ENCODE measurements around the gene VPS37C. TPM values are rescaled to one million over a fixed set of nuclear protein-coding genes. Genes with fewer than 3 reads are reported as not detected.

The VPS37C gene
- total and polyA plus RNA-seq, 9 donors: 10.0 to 19.8 (median 17.8) TPM

- Histone ChIP-seq H3K9me3 (replicated peaks; ENCODE audit: control insufficient read depth, low read depth, low read length) (no peaks in the 10 kb centered on the region), H3K27ac (ENCODE audit: low read length) (no peak overlapping the region), H3K36me3 (ENCODE audit: control insufficient read depth, insufficient read depth, low read length) (no peaks in the 10 kb centered on the region), H3K4me3 (ENCODE audit: low read length) (no peak overlapping the region), H3K4me1 (ENCODE audit: control insufficient read depth, insufficient read depth, low read length) (peaks cover 6% of the 10 kb centered on the region), H3K27me3 (ENCODE audit: control insufficient read depth, insufficient read depth, low read length) (no peaks in the 10 kb centered on the region)
- 100% methylated on average over 3 of the region's 11 CpGs for WGBS (ENCODE audit: insufficient coverage)
- no peak for DNase-seq
These were observed 49.3 kb downstream of the VPS37C start for GRCh38 chr11:61111786-61112517.

GRCh38 chr11:61111050-61111435 is 50.2 kb downstream of the VPS37C start:
- Histone ChIP-seq H3K36me3 (ENCODE audit: control insufficient read depth, insufficient read depth, low read length) (no peaks in the 10 kb centered on the region), H3K4me1 (ENCODE audit: control insufficient read depth, insufficient read depth, low read length) (peaks cover 6% of the 10 kb centered on the region), H3K27me3 (ENCODE audit: control insufficient read depth, insufficient read depth, low read length) (no peaks in the 10 kb centered on the region), H3K27ac (ENCODE audit: low read length) (no peak overlapping the region), H3K9me3 (replicated peaks; ENCODE audit: control insufficient read depth, low read depth, low read length) (no peaks in the 10 kb centered on the region), H3K4me3 (ENCODE audit: low read length) (no peak overlapping the region)
- 81% methylated on average over 3 of the region's 6 CpGs for WGBS (ENCODE audit: insufficient coverage)
- no peak for DNase-seq

GRCh38 chr11:61110255-61111049 is 50.8 kb downstream of the VPS37C start:
- WGBS (ENCODE audit: insufficient coverage): 78% methylated on average over 3 of the region's 9 CpGs
- DNase-seq: no peak

GRCh38 chr11:61109671-61110070 is 51.6 kb downstream of the VPS37C start:
- Histone ChIP-seq H3K4me1 (ENCODE audit: control insufficient read depth, insufficient read depth, low read length) (peaks cover 6% of the 10 kb centered on the region), H3K4me3 (ENCODE audit: low read length) (no peak overlapping the region), H3K27me3 (ENCODE audit: control insufficient read depth, insufficient read depth, low read length) (no peaks in the 10 kb centered on the region), H3K36me3 (ENCODE audit: control insufficient read depth, insufficient read depth, low read length) (no peaks in the 10 kb centered on the region), H3K9me3 (replicated peaks; ENCODE audit: control insufficient read depth, low read depth, low read length) (no peaks in the 10 kb centered on the region), H3K27ac (ENCODE audit: low read length) (no peak overlapping the region)
- WGBS (ENCODE audit: insufficient coverage): 50% methylated on average over 8 of the region's 8 CpGs
- no peak for DNase-seq

More at GRCh38 chr11:61110255-61111049, 50.8 kb downstream of the VPS37C start:
- peaks cover 6% of the 10 kb centered on the region for H3K4me1 ChIP-seq (ENCODE audit: control insufficient read depth, insufficient read depth, low read length)
- H3K9me3 ChIP-seq (replicated peaks; ENCODE audit: control insufficient read depth, low read depth, low read length): no peaks in the 10 kb centered on the region
- no peaks in the 10 kb centered on the region for H3K36me3 ChIP-seq (ENCODE audit: control insufficient read depth, insufficient read depth, low read length)
- no peak overlapping the region for H3K27ac ChIP-seq (ENCODE audit: low read length)
- no peaks in the 10 kb centered on the region for H3K27me3 ChIP-seq (ENCODE audit: control insufficient read depth, insufficient read depth, low read length)
- H3K4me3 ChIP-seq (ENCODE audit: low read length): no peak overlapping the region

- WGBS (ENCODE audit: insufficient coverage): 43% methylated on average over 13 of the region's 15 CpGs
- peaks cover 6% of the 10 kb centered on the region for H3K4me1 ChIP-seq (ENCODE audit: control insufficient read depth, insufficient read depth, low read length)
- H3K4me3 ChIP-seq (ENCODE audit: low read length): no peak overlapping the region
- H3K36me3 ChIP-seq (ENCODE audit: control insufficient read depth, insufficient read depth, low read length): no peaks in the 10 kb centered on the region
- H3K27ac ChIP-seq (ENCODE audit: low read length): no peak overlapping the region
- no peak for DNase-seq
- no peaks in the 10 kb centered on the region for H3K9me3 ChIP-seq (replicated peaks; ENCODE audit: control insufficient read depth, low read depth, low read length)
- no peaks in the 10 kb centered on the region for H3K27me3 ChIP-seq (ENCODE audit: control insufficient read depth, insufficient read depth, low read length)
These were observed 52.2 kb downstream of the VPS37C start for GRCh38 chr11:61108847-61109585.

GRCh38 chr11:61107888-61108287 is 53.3 kb downstream of the VPS37C start:
- Histone ChIP-seq H3K4me1 (ENCODE audit: control insufficient read depth, insufficient read depth, low read length) (peaks cover 6% of the 10 kb centered on the region), H3K27ac (ENCODE audit: low read length) (no peak overlapping the region), H3K9me3 (replicated peaks; ENCODE audit: control insufficient read depth, low read depth, low read length) (no peaks in the 10 kb centered on the region), H3K36me3 (ENCODE audit: control insufficient read depth, insufficient read depth, low read length) (no peaks in the 10 kb centered on the region), H3K27me3 (ENCODE audit: control insufficient read depth, insufficient read depth, low read length) (no peaks in the 10 kb centered on the region), H3K4me3 (ENCODE audit: low read length) (no peak overlapping the region)
- DNase-seq: no peak
- 100% methylated on average over 2 of the region's 3 CpGs for WGBS (ENCODE audit: insufficient coverage)

- no peak overlapping the region for H3K4me3 ChIP-seq (ENCODE audit: low read length)
- no peaks in the 10 kb centered on the region for H3K27me3 ChIP-seq (ENCODE audit: control insufficient read depth, insufficient read depth, low read length)
- H3K27ac ChIP-seq (ENCODE audit: low read length): no peak overlapping the region
- peaks cover 6% of the 10 kb centered on the region for H3K4me1 ChIP-seq (ENCODE audit: control insufficient read depth, insufficient read depth, low read length)
- DNase-seq: no peak
- no peaks in the 10 kb centered on the region for H3K9me3 ChIP-seq (replicated peaks; ENCODE audit: control insufficient read depth, low read depth, low read length)
- 73% methylated on average over 7 of the region's 11 CpGs for WGBS (ENCODE audit: insufficient coverage)
- H3K36me3 ChIP-seq (ENCODE audit: control insufficient read depth, insufficient read depth, low read length): no peaks in the 10 kb centered on the region
These were observed 54.2 kb downstream of the VPS37C start for GRCh38 chr11:61106894-61107470.

GRCh38 chr11:61106296-61106695 is 54.9 kb downstream of the VPS37C start:
- 77% methylated on average over 7 of the region's 7 CpGs for WGBS (ENCODE audit: insufficient coverage)
- Histone ChIP-seq H3K4me3 (ENCODE audit: low read length) (no peak overlapping the region), H3K27me3 (ENCODE audit: control insufficient read depth, insufficient read depth, low read length) (no peaks in the 10 kb centered on the region), H3K9me3 (replicated peaks; ENCODE audit: control insufficient read depth, low read depth, low read length) (no peaks in the 10 kb centered on the region), H3K36me3 (ENCODE audit: control insufficient read depth, insufficient read depth, low read length) (no peaks in the 10 kb centered on the region), H3K4me1 (ENCODE audit: control insufficient read depth, insufficient read depth, low read length) (peaks cover 6% of the 10 kb centered on the region), H3K27ac (ENCODE audit: low read length) (no peak overlapping the region)
- DNase-seq: no peak

- DNase-seq: no peak
- no peaks in the 10 kb centered on the region for H3K9me3 ChIP-seq (replicated peaks; ENCODE audit: control insufficient read depth, low read depth, low read length)
- 73% methylated on average over 7 of the region's 7 CpGs for WGBS (ENCODE audit: insufficient coverage)
- no peaks in the 10 kb centered on the region for H3K36me3 ChIP-seq (ENCODE audit: control insufficient read depth, insufficient read depth, low read length)
- H3K27me3 ChIP-seq (ENCODE audit: control insufficient read depth, insufficient read depth, low read length): no peaks in the 10 kb centered on the region
- H3K4me1 ChIP-seq (ENCODE audit: control insufficient read depth, insufficient read depth, low read length): peaks cover 6% of the 10 kb centered on the region
- no peak overlapping the region for H3K4me3 ChIP-seq (ENCODE audit: low read length)
- H3K27ac ChIP-seq (ENCODE audit: low read length): no peak overlapping the region
These were observed 56.3 kb downstream of the VPS37C start for GRCh38 chr11:61104963-61105362.
